PC-3 (cell line): ENCODE data around the gene PCNT.
"Not testable (repeated sequence)": the region's sequence is repeated elsewhere in the genome, so short reads cannot be mapped to it uniquely, and the experiment has no call there.

ENCODE experiments used
- EZH2 ChIP-seq: fragments of 300-600 bp; sonication (generic); IDR thresholded peaks from one replicate; pipeline ENCODE4 v1.6.1; 2017; ENCODE audit warnings: antibody characterized with exemption, mild to moderate bottlenecking, low read length; ENCODE audit not compliant: unreplicated experiment
- EZH2phosphoT487 ChIP-seq: fragments of 300-600 bp; sonication (generic); IDR thresholded peaks from 2 replicates; pipeline ENCODE4 v1.6.1; 2018; ENCODE audit warnings: mild to moderate bottlenecking, antibody characterized with exemption, low read length, borderline replicate concordance
- TF ChIP-seq, protein P1 (sequence below): fragments of 300-600 bp; sonication (generic); conservative IDR thresholded peaks from 2 replicates; pipeline ENCODE4 v1.5.1; 2017; ENCODE audit warnings: antibody characterized with exemption, low read depth, mild to moderate bottlenecking, low read length

- TF ChIP-seq, protein P1, sequence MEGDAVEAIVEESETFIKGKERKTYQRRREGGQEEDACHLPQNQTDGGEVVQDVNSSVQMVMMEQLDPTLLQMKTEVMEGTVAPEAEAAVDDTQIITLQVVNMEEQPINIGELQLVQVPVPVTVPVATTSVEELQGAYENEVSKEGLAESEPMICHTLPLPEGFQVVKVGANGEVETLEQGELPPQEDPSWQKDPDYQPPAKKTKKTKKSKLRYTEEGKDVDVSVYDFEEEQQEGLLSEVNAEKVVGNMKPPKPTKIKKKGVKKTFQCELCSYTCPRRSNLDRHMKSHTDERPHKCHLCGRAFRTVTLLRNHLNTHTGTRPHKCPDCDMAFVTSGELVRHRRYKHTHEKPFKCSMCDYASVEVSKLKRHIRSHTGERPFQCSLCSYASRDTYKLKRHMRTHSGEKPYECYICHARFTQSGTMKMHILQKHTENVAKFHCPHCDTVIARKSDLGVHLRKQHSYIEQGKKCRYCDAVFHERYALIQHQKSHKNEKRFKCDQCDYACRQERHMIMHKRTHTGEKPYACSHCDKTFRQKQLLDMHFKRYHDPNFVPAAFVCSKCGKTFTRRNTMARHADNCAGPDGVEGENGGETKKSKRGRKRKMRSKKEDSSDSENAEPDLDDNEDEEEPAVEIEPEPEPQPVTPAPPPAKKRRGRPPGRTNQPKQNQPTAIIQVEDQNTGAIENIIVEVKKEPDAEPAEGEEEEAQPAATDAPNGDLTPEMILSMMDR = not testable (repeated sequence)
- not testable (repeated sequence) for TF ChIP-seq EZH2, EZH2phosphoT487
These were observed 79.4 kb downstream of the PCNT start for GRCh38 chr21:46403234-46403811.
